Smooth muscle cell of the brain vasculature (primary cell): Measurements from ENCODE around the gene BTLA.
"Not testable (repeated sequence)": the region's sequence is repeated elsewhere in the genome, so short reads cannot be mapped to it uniquely, and the experiment has no call there.

ENCODE experiments used
- DNase-seq: peaks from one replicate; pipeline ENCODE4 v3.0.0-alpha.2; 2012; ENCODE audit warnings: low read depth, low spot score

Gene BTLA

GRCh38 chr3:112491373-112491772 lies 7.9 kb downstream of the BTLA start:
- DNase-seq, result no peak

- no peak for DNase-seq
These were observed 9.4 kb downstream of the BTLA start for GRCh38 chr3:112489674-112490479.

DNA sequence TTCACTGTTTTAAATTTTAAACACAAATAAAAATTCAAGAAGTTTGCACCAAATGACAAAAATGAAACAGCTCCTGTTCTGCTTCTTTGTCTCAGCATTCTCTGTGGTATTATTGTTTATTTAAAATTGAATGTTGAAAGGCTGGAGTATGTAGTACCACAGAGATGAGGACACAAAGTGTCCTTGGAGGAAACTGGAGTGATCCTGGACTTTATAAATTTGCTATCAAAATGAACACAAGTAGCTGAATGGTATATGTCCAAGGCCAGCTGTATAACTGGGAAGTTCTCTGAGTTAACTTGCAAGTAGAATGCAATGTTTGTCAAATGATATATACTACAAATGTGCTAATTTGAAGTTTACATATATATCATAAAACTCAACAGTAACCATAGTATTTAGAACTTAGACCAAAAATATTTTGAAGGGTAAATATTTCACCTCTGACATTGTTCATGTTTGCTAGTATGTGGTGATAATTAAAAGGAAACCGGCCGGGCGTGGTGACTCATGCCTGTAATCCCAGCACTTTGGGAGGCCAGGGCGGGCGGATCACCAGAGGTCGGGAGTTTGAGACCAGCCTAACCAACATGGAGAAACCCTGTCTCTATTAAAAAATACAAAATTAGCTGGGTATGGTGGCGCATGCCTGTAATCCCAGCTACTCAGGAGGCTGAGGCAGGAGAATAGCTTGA lies 12.3 kb downstream of the BTLA start:
- DNase-seq, result peak; percentile 9

GRCh38 chr3:112484352-112484751 lies 14.9 kb downstream of the BTLA start:
- no peak for DNase-seq

GRCh38 chr3:112482675-112483074 lies 16.6 kb downstream of the BTLA start:
- no peak for DNase-seq

GRCh38 chr3:112481302-112481721 lies 18.0 kb downstream of the BTLA start:
- no peak for DNase-seq

DNA sequence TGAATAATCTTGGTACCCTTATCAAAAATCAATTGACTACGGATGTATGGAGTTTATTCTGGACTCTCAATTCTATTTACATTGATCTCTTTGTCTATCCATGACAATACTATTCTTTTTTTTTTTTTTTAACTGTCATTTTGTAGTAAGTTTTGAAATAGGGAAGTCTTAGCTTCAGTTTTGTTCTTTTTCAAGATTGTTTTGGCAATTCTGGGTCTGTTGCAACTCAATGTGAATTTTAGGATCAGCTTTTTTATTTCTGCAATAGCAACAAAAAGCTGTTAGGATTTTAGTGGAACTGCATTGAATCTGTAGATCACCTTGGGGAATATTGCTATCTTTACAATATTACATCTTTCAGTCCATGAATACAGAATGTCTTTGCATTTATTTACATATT lies 21.4 kb downstream of the BTLA start:
- no peak for DNase-seq

DNA sequence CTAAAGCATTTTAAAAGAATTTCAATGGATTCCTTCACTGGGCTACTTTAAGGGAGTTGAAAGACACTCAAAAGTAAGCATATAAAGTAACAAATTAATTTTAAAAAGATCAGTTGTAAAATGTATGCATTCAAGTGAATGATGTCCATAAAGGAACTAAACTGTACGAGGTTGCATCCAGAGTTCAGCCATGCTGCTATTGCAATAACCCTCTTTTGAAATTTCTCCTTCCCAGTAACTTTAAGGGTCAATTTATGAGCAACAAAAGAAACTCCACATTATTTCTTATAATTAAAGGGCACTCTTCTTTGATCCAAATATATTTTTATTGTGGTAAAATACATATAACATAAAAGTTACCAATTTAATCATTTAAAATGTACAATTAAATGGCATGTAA lies 22.9 kb downstream of the BTLA start:
- DNase-seq, result no peak

GRCh38 chr3:112474796-112475195 lies 24.5 kb downstream of the BTLA start:
- DNase-seq, result no peak

GRCh38 chr3:112472691-112473090 lies 26.6 kb downstream of the BTLA start:
- DNase-seq, result no peak

- no peak for DNase-seq
These were observed 27.5 kb downstream of the BTLA start for GRCh38 chr3:112471596-112472325.

DNA sequence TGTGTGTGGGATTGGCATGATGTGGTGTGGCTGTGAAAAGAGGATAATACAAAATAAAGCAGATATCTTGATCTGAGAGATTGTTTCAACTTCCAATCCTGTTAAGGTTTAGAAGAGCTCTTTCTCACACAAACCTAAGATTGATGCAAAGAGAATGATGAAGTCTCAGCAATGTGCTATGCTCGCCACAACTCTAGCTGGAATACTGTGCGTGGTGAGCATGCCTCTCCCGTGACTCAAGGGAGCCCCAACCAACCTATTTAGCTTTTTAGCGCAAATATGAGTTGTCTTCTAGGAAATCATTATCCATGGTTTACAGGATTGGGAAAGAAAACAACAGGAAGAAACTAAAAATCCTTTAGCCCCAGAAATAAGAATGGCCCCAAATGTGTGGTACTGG lies 28.5 kb downstream of the BTLA start:
- DNase-seq, result no peak

DNA sequence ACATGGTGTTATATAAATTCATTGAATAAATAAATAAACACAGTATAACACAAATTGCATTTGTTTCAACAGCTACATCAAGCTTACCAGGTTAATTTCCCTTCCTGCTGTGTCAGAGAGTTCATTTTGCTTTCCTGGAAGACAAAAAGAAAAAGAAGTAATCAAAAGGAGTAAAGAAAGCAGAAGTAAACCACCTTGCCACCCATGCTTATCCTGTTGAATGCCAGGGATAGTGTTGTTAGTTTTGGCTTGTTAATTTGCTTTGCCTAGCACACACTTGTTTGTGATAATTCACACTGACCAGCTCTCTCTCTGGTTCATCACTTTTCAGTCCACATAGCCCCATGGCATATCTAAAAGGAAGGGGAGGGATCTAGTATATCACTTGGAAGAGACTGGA lies 29.6 kb downstream of the BTLA start:
- no peak for DNase-seq

- no peak for DNase-seq
These were observed 31.7 kb downstream of the BTLA start for GRCh38 chr3:112467539-112467938.

DNA sequence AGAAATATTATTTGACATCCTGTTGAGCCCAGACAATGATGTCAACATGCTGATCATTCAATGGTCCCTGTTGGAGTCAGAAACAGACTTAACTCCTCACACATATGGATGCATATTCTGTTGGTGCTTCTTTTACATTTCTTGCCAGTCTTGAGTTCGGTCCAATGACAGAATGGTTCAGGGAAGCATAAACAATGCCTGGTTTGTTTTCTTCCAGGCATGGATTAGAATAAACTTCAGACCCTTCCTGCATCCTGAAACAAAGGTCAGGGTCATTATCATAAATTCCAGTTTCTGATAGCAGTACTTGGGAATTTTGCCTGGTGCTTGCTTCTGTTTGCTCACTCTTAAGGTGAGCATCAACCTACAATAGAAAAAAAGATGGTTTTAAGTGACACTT lies 33.3 kb downstream of the BTLA start:
- DNase-seq, result no peak

DNA sequence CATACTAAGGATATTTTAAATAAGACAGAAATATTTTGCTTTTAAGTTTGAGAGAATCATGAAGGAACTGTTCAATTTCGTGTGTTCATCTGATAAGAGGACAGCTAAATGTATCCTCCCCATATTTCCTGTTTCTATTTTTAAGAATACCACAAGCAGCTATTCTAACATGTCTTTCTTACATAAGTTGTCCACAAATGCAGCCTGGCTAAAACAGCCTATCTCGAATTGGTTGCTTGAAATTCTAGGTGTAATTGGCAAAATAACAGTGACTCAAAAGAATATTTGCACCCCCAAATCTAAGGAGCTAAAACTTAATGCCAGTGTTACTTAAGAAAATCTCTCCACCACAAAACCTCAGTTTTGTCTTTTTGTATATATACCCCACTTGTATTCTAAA lies 35.0 kb downstream of the BTLA start:
- DNase-seq, result no peak

DNA sequence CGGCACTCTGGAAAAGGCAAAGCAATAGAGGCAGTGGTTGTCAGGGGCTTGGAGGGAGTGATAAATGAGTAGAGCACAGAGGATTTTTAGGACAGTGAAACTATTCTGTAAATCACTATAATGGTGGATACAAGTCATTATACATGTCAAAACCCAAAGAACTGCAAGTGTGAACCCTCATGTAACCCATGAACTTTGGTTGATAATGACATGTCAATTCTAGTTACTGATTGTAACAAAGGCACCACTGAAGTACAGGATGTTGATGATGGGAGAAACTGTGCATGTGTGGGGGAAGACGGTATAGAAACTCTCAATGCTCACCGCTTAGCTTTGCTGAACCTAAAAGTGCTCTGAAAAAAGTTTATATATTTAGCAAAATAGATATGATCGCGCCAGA lies 36.0 kb downstream of the BTLA start:
- DNase-seq, result no peak

DNA sequence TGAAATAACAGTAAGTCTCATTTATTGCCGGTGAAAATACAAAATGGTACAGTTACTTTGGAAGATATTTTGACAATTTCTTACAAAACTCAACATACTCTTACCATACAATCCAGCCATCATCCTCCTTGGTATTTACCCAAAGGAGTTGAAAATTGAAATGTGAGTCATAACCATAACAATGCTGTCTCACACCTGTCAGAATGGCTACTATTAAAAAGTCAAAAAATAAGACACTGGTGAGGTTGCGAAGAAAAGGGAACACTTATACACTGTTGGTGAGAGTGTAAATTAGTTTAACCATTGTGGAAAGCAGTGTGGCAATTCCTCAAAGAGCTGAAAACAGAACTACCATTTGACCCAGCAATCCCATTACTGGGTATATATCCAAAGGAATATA lies 37.5 kb downstream of the BTLA start:
- not testable (repeated sequence) for DNase-seq

GRCh38 chr3:112460519-112461195 lies 38.6 kb downstream of the BTLA start:
- no peak for DNase-seq

GRCh38 chr3:112459750-112460149 lies 39.5 kb downstream of the BTLA start:
- no peak for DNase-seq

- DNase-seq, result no peak
These were observed 43.1 kb downstream of the BTLA start for GRCh38 chr3:112456147-112456546.

DNA sequence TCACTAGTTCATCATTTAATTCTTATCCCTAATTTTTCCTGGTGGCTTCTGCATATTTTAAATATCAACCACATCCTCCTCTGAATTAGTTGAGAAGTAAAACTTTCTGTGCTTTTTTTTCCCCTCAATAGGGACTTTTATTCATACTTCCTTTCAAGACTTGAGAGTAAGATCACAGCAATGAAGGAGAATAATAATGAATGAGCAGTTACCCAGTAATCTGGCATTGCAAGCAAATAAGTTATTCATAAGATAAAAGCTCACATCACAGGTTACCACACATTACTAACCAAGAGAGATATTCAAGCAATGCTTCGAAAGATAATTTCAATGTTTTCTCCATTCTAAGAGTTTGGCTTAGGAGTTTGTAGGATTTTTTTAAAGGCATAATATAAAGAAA lies 50.3 kb downstream of the BTLA start:
- DNase-seq, result no peak
